GM21390 (cell line): ENCODE data around the gene ZNF860.

Experiments
- ATAC-seq: cut with Tn5 transposase; IDR thresholded peaks from one replicate; pipeline ENCODE4 v1.9.1; 2021; ENCODE audit not compliant: unreplicated experiment

The ZNF860 gene

GRCh38 chr3:31981206-31982181 lies at the start of gene ZNF860, which contains the start of gene OSBPL10:
ZNF860 (plus strand) TSS chr3:31981750; CDS start chr3:31989080, 7,330 bp downstream.
OSBPL10 (minus strand) TSS chr3:31981262; CDS start chr3:31981179, 83 bp downstream.
- ATAC-seq: peak; percentile 25

GRCh38 chr3:31932990-31933389 lies 48.6 kb upstream of the ZNF860 start:
- ATAC-seq: no peak

- ATAC-seq: no peak
Measured at GRCh38 chr3:31934018-31934417, 47.5 kb upstream of the ZNF860 start.

GRCh38 chr3:31934866-31935265 lies 46.7 kb upstream of the ZNF860 start:
- ATAC-seq: no peak

GRCh38 chr3:31936420-31937060 lies 45.0 kb upstream of the ZNF860 start:
- no peak for ATAC-seq

- no peak for ATAC-seq
Measured at GRCh38 chr3:31937225-31937624, 44.3 kb upstream of the ZNF860 start.

- ATAC-seq: no peak
Measured at GRCh38 chr3:31942446-31942845, 39.1 kb upstream of the ZNF860 start.

- ATAC-seq: no peak
Measured at GRCh38 chr3:31943041-31943440, 38.5 kb upstream of the ZNF860 start.

GRCh38 chr3:31945738-31946052 lies 35.9 kb upstream of the ZNF860 start:
- no peak for ATAC-seq

- peak; percentile 38 for ATAC-seq
Measured at GRCh38 chr3:31946484-31947081, 35.0 kb upstream of the ZNF860 start.

- no peak for ATAC-seq
Measured at GRCh38 chr3:31947162-31947561, 34.4 kb upstream of the ZNF860 start.

GRCh38 chr3:31947671-31948091 lies 33.9 kb upstream of the ZNF860 start:
- ATAC-seq: no peak

- no peak for ATAC-seq
Measured at GRCh38 chr3:31948280-31948679, 33.3 kb upstream of the ZNF860 start.

GRCh38 chr3:31952205-31952604 lies 29.3 kb upstream of the ZNF860 start:
- ATAC-seq: peak; percentile 85

- no peak for ATAC-seq
Measured at GRCh38 chr3:31953091-31953490, 28.5 kb upstream of the ZNF860 start.

- ATAC-seq: no peak
Measured at GRCh38 chr3:31953636-31954035, 27.9 kb upstream of the ZNF860 start.

GRCh38 chr3:31955581-31955980 lies 26.0 kb upstream of the ZNF860 start:
- no peak for ATAC-seq

GRCh38 chr3:31957106-31957505 lies 24.4 kb upstream of the ZNF860 start:
- no peak for ATAC-seq

- ATAC-seq: no peak
Measured at GRCh38 chr3:31958701-31959152, 22.8 kb upstream of the ZNF860 start.

GRCh38 chr3:31959251-31959650 lies 22.3 kb upstream of the ZNF860 start:
- ATAC-seq: no peak

GRCh38 chr3:31959951-31960792 lies 21.4 kb upstream of the ZNF860 start:
- peak; percentile 35 for ATAC-seq
